GM18861 (cell line): ENCODE data around the gene SIRPA.

Source experiments
- ATAC-seq: cut with Tn5 transposase; IDR thresholded peaks from one replicate; pipeline ENCODE4 v1.9.1; 2021; ENCODE audit not compliant: unreplicated experiment

The SIRPA gene

DNA sequence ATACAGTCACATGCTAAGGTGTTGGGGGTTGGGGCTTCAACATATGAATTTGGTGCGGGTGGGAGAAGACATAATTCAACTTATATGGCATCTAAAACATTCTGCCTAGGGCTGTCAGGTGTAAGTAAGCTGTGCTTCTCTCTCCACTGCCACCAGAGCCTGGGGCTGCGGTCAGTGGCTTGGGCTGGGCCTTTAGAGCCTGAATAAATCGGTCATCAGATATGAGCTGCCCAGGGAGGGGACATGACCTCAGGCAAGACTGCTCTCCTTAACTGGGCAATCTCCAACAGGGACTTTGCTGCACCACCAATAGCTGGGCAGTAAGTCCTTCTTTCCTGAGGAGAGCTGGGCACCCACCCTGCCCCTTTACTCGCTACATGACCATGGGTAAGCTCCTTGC lies 24.9 kb upstream of the SIRPA start:
- ATAC-seq, result no peak

DNA sequence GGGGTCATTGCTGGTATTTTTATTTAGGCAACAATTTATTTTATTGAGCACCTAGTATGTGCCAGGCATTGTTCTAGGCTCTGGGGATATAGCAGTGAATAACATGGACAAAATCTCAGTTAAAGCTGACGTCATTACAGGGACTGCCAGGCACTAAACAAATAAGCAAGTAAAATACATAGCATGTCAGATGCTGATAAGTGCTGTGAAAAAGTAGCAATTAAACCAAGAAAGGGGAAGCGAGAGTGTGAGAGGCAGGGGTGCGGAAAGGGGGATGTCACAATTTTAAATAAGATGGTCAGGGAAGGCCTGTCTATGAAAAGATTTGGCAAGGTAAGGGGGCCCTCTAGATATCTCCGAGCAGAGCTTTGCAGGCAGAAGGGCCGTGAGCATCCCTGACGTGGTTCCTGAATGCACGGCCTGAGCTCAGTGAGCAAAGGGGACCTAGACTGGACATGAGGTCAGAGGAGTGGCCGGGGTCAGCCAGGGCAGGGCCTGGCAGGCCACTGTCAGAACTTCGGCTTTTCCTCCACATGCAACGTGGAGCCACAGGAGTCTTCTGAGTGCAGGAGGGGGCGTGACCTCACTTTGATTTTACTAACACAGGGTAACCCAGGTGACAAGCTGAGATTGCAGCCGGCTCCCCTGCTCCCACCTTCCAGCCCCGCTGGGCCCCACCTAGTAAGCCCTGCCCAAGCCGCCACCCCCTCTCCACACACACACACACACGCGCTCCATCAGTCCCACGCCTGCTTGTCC lies 24.2 kb upstream of the SIRPA start:
- ATAC-seq, result peak; percentile 50

DNA sequence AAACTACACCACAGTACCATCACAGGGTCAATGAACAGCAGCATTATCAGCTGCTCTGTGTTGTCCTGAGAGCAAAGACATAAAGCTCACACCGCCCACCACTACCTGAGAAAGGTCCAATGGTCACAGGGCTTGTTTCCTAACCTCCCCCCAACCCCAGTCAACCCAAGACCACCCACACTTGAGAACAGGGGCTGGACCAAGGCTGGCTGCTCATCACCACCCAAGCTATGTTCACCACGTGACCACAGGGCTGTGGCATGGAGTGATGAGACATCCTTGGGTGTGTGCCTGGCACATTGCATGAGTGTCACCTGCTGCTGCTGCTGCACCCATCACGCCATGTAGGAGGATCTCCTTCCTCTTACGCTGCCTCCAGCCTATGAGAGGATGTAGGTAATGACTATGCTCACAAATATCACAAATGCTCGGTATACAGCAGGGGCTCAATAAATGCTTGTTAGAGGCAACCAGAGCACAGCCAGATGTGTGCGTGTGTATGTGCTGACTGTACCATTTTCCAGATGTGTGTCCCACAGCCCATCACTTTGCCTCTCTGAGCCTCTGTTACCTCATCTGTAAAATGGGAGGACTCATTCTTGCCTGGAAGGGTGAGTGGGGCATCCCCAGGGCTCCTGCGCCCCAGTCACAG lies 23.3 kb upstream of the SIRPA start:
- no peak for ATAC-seq

DNA sequence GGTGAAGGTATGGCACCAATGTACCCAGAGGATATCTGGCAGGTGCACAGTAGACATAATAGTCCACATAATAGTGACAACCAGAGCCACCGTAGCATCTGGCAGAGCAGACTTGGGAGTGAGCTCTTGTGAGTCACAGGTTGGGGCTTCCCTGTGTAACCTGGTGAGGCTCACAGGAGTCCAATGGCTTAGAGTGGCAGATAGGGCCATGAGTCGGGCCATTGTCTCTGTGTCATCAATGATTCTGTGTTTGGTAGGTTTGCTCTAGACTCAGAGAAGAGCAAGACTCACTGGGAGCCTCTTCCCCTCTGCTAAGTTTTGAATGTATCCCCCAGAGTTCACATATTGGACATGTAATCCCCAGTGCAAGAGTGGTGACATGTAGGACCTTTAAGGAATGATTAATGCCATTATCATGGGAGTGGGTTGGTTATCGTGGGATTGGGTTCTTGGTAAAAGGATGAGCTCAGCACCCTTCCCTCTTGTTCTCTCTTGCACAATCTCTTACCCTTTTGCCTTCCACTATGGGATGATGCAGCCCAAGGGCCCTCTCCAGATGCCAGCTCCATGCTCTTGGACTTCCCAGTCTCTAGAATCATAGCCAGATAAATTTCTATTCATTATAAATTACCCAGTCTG lies 22.6 kb upstream of the SIRPA start:
- ATAC-seq, result no peak

DNA sequence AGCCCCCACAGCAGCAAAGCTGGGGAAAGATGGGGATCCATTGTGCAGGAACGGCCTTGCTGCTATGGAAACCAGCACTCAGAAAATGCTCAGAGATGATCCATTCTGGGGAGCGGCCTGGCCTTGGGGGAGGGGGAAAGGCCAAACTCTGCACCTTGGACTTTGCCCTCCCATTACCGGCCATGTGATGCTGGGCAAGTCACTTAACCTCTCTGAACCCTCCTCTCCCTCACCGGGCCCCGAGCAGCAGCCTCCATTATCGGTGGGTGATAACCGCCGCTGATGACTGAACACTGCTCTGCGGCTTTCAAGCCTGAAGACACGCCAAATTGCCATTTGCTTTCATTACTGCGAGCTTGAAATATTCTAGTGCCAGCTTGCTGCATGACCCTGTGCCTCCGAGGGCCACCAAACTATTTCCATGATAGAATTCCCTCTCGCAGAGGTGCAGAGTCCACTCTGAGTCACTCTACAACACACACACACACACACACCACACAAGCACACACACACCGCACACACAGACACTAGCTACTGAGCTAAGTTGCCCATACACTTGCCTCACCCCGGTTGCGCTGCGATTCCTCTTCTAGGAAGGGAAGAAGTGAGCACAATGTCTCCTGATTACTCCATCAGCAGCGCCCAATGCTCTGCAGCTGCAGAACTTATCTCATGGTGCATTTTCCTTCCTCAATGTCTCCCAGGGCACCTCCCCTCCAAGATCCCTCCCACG lies 20.6 kb upstream of the SIRPA start:
- ATAC-seq, result no peak

DNA sequence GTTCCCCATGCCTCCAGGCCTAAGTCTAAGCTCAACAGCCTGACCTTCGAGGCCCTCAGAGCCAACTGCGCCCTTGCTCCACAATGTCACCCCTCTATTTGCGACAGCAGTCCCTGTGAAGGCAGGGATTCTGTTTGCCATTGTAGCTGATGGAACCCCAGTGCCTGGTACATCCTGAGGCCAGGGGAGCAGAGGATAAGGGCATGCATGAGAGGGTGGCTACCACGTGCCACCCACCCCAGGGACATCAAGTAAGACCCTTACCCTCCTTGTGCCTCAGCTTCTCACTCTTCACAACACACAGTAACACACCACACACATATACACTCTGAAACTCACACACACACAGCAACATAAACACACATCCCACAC lies 20.0 kb upstream of the SIRPA start:
- no peak for ATAC-seq

DNA sequence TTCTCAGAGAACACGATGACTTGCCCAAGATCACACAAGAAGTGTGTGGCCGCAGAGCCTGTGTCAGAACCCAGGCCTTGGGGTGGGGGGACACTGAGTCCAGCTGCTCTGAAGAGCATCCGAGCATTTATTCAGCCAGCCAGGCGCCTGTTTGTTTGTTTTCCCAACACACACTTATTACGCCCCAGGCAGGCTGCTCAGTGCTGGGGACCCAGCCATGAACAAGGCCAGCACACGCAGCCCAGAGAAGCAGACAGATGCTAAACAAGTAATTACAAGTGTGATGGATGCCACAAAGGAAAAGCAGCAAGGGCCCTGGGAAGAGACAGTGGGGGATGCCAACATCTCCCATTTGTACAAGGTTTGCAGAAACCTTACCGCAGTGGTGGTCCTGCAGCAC lies 19.4 kb upstream of the SIRPA start:
- no peak for ATAC-seq

DNA sequence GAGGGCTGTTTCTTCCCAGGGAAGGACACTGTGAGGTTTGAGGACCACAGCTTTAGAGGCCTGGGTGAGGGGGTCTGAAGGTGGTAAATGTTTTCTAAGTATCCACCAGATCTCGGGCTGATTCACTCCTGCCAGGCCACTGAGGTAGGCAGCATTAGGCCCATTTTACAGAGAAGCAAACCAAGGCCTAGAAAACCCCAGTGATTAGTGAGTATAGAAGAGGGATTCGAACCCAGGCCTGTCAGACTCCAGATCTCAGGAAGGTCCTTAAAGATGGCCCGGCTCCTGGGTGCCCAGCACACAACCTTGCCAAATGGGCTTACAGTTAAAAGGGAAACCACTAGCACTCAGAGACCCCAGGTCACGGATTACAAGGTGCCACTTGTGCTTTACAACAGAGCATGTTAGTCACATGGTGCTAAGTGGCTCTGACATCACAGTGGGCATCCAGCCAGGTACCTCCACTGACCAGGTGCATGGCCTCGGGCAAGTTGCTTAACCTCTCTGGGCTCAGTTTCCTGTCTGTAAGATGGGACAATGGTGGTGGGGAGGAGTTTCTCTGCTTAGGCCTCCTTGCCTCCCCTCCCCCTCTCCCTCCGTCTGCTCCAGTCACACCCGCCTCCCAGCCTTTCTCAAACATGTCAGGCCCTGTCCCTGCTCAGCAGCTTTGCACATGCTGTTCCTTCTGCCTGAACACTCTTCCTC lies 18.8 kb upstream of the SIRPA start:
- no peak for ATAC-seq

DNA sequence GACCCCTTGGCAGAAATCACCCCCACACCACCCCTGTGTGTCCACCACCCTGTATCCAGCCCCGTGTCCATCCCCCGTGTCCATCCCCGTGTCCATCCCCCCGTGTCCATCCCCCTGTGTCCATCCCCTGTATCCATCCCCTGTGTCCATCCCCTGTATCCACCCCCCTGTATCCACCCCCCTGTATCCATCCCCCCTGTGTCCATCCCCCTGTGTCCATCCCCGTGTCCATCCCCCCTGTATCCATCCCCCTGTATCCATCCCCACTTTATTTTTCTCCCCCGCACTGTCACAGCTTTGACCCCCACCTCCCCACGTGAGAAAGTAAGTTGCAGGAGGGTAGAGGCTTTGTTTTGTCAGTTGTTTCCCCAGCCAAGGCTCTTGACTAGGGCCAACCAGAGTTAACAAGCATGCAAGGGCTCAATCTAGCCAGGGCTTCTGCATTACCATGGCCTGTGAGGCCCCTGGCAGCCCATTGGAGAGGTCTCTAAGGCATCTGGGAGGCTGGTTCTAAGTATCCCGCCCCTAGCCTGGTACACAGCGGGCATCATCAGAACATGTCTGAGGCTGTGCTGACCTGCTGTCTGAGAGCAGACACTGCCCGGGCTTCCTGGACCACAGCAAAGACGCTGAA lies 18.1 kb upstream of the SIRPA start:
- no peak for ATAC-seq

DNA sequence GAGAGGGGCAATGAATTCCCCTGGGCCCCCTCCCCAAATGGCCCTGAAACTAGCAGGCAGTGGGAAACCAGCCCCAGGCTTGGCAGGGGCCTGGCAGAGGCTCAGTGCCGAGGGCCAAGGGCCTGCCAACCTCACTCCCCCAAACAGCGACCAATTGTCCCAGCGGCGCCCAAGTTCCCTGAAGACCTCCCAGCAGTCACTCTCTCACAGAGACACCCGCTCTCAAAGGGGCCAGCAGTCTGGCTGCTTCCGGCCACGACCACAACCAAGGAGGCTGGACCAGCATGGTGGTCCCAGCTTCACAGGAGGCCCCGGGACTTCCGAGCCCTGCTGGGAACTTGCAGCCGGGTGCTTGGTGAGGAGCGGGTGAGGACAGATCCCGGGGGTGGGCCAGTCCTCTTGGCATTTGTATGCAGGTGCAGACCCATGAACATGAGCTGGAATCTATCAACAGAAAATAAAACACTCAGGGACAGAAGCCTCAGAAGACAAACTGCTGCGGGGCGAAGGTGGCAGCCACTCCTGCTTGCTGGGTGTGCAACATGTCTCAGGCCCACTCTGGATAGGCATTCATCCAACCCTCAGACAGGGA lies 17.5 kb upstream of the SIRPA start:
- ATAC-seq, result no peak

DNA sequence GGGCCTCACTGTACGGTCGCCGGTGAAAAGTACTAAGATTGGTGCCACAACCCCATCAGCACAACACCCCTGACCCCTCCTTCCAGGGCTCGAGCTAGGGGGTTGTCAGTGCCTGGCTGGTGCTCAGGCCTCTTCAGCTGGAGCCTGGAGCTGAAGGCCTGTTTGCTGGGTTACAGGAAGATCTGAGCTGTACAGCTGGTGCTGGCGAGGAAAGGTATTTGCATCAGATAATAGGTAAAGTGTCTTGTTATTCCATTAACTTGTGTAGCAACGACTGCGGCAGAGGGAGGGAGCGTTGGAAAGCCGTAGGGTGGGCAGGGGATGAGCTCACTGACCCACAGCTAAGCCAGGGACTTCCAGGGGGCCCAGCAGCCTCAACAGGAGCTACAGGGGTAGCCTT lies 15.8 kb upstream of the SIRPA start:
- no peak for ATAC-seq

DNA sequence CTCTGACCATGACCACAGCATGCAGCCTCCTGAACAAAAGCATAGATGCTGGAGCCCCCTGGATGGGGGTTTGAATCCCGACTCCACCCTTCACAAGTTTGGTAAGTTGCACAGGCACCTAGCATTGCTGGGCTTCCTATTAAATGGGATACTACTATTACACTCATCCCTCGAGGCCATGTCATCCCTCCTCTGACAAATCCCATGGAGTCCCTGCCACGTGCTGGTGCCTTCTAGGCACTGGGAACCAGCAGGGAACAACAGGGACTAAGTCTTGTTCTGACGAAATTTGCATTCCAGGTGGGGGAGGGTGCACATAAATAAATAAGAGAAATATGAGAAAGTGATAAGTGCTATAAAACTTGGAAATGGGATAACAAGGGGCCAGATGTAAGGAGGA lies 15.3 kb upstream of the SIRPA start:
- ATAC-seq, result no peak

DNA sequence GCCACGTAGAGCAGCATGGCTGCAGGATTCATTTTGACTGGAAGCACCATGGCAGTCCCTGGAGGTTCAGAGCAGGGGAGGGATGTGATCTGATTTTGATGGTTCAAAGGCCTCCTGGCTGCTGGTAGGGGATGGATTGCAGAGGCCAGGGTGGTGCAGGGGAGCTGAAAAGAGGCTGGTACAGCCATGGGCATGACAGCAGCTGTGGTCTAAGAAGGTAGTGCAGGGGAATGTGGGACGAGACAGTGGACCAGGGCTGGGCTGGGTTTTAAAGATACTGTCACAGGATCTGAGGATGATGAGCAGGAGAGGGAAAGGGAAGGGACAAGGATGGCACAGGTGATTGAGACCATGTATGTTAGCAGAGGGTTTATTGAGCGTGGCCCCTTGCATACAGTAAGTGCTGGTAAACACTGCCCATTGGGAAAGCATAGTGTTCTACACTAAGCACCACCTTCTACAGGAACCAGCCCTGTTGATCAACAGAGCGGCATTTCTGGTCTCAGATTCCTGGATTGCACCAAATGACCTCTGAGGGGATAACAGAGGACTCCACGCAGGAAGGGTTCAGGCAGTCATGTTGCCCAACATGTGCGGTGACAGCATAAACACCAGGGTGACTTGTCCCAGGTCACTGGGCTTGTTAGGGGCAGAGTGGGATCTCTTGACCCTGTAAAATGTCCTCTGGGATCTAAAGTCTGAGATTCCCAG lies 14.5 kb upstream of the SIRPA start:
- ATAC-seq, result no peak

DNA sequence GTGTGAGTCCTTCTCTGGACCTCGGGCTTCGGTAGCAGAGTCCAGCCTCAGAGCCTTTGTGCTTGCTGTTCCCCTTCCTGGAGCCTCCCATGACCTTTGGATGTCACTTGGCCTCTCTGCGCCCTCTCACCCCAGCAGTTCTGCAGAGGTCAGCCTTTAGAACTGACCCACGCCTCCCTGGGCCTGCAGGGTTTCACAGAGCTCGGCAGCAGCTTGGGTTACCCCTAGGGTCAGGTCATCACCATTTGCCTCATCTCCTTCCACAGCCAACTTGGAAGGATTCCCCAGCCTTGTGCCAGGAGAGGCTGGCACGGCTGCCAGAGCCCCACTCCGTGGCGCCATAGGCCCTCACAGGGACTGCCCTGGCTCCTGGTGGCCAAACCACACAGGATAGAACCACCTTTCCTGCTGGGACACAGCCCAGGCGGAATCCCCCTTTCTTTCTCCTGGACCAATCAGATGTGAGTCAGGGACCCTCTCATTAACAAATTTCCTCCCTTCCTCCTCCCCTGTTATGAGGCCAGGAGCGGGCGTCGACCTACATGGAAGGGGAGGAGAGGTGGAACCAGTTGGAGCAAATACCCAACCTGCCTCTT lies 13.9 kb upstream of the SIRPA start:
- ATAC-seq, result no peak

DNA sequence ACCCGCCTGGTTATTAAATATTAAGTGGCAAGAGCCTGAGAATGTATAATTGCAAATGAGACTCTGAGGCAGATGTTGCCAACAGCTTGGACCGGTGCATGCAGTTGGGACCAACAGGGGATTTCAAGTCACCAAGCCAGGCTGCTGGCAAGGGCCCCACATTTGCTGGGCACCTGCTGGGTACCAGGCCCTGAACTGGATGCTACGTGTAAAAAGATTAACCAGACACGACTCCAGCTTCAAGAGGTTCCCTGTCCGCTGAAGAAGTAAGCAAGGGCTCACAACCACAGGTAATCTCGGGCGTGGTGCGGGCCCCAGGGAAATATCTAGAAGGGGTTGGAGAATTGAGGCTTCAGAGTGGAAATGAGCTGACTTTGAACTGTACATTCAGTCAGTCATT lies 13.2 kb upstream of the SIRPA start:
- no peak for ATAC-seq

DNA sequence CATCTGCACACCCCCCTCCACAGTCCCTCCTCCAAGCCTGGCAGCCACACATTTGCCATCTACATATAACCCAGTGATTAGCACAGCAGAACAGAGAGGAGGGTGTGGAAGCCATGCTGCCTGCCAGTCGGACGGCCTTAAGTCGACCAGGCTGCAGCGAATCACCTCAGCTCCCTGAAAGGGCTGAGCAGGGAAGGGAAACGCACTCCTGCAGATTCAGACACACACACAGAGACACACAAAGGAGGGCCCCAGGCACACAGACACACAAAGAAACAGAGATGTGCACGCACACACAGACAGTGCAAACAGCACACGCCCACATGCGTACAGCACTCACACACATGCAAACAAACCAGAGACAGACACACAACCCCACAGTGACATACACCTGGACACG lies 11.2 kb upstream of the SIRPA start:
- ATAC-seq, result no peak

DNA sequence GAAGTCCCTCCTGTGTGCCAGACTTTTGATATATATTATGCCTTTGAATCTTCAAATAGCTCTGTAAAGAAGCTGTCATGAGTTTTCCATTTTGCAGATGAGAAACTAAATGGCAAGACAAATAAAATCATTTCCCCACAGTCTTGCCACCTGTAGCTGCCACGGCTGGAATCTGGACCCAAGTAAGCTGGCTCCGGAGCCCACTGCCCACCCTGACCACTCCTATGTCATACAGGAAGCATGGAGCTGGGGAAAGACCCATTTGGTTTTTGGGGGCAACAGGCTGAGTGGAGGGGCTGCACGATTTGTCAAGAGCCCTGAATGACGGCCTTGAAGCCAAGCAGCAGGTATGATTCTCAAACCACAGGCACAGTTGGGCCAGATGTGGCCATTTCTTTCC lies 10.0 kb upstream of the SIRPA start:
- ATAC-seq, result no peak

DNA sequence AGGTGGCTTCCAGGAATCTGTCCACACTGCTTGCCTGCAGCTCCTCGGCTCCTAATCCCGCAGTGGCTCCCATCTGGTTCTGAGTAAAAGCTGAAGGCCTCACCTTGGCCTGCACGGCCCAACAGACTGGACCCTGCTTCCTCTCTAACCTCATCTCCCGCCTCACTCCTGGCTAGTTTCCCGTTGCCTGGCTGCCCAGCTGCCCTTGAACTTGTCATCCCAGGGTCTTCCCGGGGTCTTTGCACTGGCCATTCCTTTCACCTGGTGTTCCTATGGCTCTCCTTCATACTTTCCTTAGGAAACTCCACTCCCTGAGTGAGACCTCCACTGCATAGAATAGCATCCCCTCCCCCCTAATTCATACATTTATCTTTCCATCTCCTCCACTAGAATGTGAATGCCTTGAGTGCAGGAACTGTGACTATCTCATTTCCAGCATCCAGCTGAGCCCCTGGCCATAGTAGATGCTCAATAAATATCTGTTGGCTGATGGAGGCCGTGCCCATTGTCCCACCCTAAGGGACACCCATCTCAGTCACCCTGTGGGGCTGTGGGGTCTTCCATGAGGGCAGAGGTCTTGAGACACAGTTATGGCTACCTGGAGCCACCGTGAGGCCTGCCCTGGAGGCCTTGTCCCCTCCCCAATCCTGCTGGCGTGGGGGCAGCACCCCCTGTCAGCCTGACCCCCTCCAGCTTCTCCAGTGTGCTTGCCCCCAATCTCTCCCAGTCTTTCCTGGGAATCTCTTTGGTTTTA lies 9.1 kb upstream of the SIRPA start:
- no peak for ATAC-seq

DNA sequence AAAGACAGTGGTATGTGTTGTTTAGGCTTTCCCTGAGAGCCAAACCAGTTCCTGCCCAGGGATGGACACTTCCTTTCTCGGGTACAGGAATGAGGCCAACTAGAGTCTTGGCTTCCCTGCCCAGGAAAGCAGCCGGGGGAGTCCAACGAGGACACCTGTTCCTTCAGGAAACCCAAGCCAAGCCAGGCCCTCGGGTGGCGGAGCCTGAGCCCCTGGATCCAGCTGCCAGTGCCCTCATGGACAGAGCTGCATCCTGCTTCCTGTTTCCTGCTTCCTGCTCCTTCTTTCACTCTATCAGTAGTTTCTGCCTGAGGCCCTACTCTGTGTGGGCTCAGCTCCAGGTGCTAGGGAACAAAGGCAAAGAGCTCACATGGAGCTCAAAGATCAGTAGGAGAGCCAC lies 7.9 kb upstream of the SIRPA start:
- no peak for ATAC-seq
